ENCODE results near the gene GRIN1.
"Not testable (repeated sequence)": the region's sequence is repeated elsewhere in the genome, so short reads cannot be mapped to it uniquely, and the experiment has no call there.

GRIN1 gene

GRCh38 chr9:137128158-137128861 is 10.6 kb upstream of the GRIN1 start:
- DNase-seq (ENCODE audit: insufficient read length, low spot score) (no peak), FAIRE-seq (no peak)
- TF ChIP-seq CTCF (IDR thresholded peaks at IDR 0.05; ENCODE audit: insufficient read depth, missing control alignments), result no peak

- no peak for DNase-seq (ENCODE audit: insufficient read length, low spot score)
- FAIRE-seq, result no peak
- no peak for TF ChIP-seq CTCF (IDR thresholded peaks at IDR 0.05; ENCODE audit: insufficient read depth, missing control alignments)
Observed at GRCh38 chr9:137128862-137129455, 10.0 kb upstream of the GRIN1 start.

- no peak for TF ChIP-seq CTCF (IDR thresholded peaks at IDR 0.05; ENCODE audit: insufficient read depth, missing control alignments)
- FAIRE-seq (no peak), DNase-seq (ENCODE audit: insufficient read length, low spot score) (peak; percentile 97)
Observed at GRCh38 chr9:137129456-137130175, 9.3 kb upstream of the GRIN1 start.

GRCh38 chr9:137130176-137130755 is 8.7 kb upstream of the GRIN1 start:
- no peak for TF ChIP-seq CTCF (IDR thresholded peaks at IDR 0.05; ENCODE audit: insufficient read depth, missing control alignments)
- DNase-seq (ENCODE audit: insufficient read length, low spot score) (no peak), FAIRE-seq (no peak)

- TF ChIP-seq CTCF (IDR thresholded peaks at IDR 0.05; ENCODE audit: insufficient read depth, missing control alignments), result no peak
- no peak for DNase-seq (ENCODE audit: insufficient read length, low spot score)
- FAIRE-seq, result no peak
Observed at GRCh38 chr9:137134191-137134590, 4.8 kb upstream of the GRIN1 start.

- DNase-seq (ENCODE audit: insufficient read length, low spot score); FAIRE-seq: not testable (repeated sequence)
Observed at GRCh38 chr9:137135154-137135553, 3.8 kb upstream of the GRIN1 start.

- DNase-seq (ENCODE audit: insufficient read length, low spot score), result no peak
- no peak for FAIRE-seq
- no peak for TF ChIP-seq CTCF (IDR thresholded peaks at IDR 0.05; ENCODE audit: insufficient read depth, missing control alignments)
Observed at GRCh38 chr9:137136261-137136880, 2.6 kb upstream of the GRIN1 start.

All from D721Med (cell line).